HUES48 (cell line): ENCODE measurements around the gene STARD7.

ENCODE experiments used
- H3K27ac ChIP-seq: one replicate; pipeline ENCODE4 v1.7.0; 2013; ENCODE audit warnings: low read depth, low read length, inconsistent platforms
- H3K27me3 ChIP-seq: 2 replicates; pipeline ENCODE4 v1.6.1; 2013; ENCODE audit warnings: mild to moderate bottlenecking, low read length; ENCODE audit not compliant: control insufficient read depth, insufficient read depth
- H3K36me3 ChIP-seq: 2 replicates; pipeline ENCODE4 v1.6.1; 2013; ENCODE audit warnings: low read length; ENCODE audit not compliant: control insufficient read depth, insufficient read depth
- H3K4me1 ChIP-seq: 2 replicates; pipeline ENCODE4 v1.6.1; 2013; ENCODE audit warnings: mild to moderate bottlenecking, low read length; ENCODE audit not compliant: control insufficient read depth, insufficient read depth
- H3K4me3 ChIP-seq: 2 replicates; pipeline ENCODE4 v1.5.1; 2013; ENCODE audit warnings: mild to moderate bottlenecking, low read depth, low read length
- H3K9ac ChIP-seq: 2 replicates; pipeline ENCODE4 v1.6.1; 2013; ENCODE audit warnings: mild to moderate bottlenecking, low read depth, low read length, moderate library complexity
- H3K9me3 ChIP-seq: 2 replicates; pipeline ENCODE4 v1.6.1; 2013; ENCODE audit warnings: low read length; ENCODE audit not compliant: control insufficient read depth, insufficient read depth

The STARD7 gene

GRCh38 chr2:96197546-96198255 lies 10.9 kb downstream of the STARD7 start:
- Histone ChIP-seq H3K4me1 (0 out of 2 replicates have a peak, but pooled peaks cover 6% of the 10 kb centered on the region), H3K9me3 (no peaks in the 10 kb centered on the region), H3K4me3 (no peak overlapping the region), H3K27me3 (no peaks in the 10 kb centered on the region), H3K27ac (no peak overlapping the region), H3K9ac (no peak overlapping the region), H3K36me3 (peaks cover 34% of the 10 kb centered on the region)

GRCh38 chr2:96195410-96196066 lies 13.1 kb downstream of the STARD7 start:
- Histone ChIP-seq H3K27ac (no peak overlapping the region), H3K36me3 (peaks cover 55% of the 10 kb centered on the region), H3K9me3 (no peaks in the 10 kb centered on the region), H3K4me1 (0 out of 2 replicates have a peak, but pooled peaks cover 6% of the 10 kb centered on the region), H3K9ac (no peak overlapping the region), H3K27me3 (no peaks in the 10 kb centered on the region), H3K4me3 (no peak overlapping the region)

DNA sequence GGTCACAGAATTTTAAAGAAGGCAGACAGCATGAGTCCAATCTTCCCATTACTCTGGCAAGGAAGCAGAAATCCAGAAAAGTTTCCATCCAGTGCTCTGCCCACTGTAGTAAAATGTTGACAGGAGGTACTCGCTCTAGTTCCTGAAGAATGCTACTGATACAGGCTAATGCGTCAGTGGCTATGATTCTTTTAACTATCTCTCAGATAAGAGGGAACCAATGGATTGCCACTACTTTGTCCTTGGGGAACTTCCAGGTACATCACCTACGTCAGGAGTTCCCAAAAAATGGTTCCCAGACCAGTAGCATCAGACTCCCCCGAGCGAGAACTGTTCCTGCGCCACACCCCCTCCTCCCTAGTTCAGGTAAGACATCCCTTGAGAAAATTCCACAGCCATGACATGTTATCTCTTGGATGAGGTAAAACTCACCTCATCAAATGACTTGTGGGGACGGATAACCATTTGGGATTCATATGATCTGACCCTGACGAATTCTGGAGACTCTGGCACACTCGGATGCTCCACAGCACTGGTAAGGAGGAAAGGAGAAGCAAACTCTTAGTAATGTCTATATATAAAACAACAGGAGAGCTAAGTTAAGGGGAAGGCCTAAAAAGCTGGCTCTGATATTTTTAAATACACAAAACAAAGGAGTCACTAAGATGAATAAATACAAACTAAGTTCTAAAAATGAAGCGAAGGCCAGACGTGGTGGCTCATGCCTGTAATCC lies 16.5 kb downstream of the STARD7 start:
- H3K4me3 ChIP-seq, result no peak overlapping the region
- no peaks in the 10 kb centered on the region for H3K9me3 ChIP-seq
- peaks cover 78% of the 10 kb centered on the region for H3K36me3 ChIP-seq
- no peak overlapping the region for H3K27ac ChIP-seq
- no peaks in the 10 kb centered on the region for H3K4me1 ChIP-seq
- no peaks in the 10 kb centered on the region for H3K27me3 ChIP-seq
- no peak overlapping the region for H3K9ac ChIP-seq

- no peak overlapping the region for H3K9ac ChIP-seq
- H3K36me3 ChIP-seq, result peaks cover 92% of the 10 kb centered on the region
- no peaks in the 10 kb centered on the region for H3K9me3 ChIP-seq
- H3K27ac ChIP-seq, result no peak overlapping the region
- no peak overlapping the region for H3K4me3 ChIP-seq
- no peaks in the 10 kb centered on the region for H3K4me1 ChIP-seq
- no peaks in the 10 kb centered on the region for H3K27me3 ChIP-seq
Measured at GRCh38 chr2:96188821-96189526, 19.7 kb downstream of the STARD7 start.

- H3K27me3 ChIP-seq, result no peaks in the 10 kb centered on the region
- H3K9ac ChIP-seq, result no peak overlapping the region
- peaks cover 70% of the 10 kb centered on the region for H3K36me3 ChIP-seq
- no peak overlapping the region for H3K4me3 ChIP-seq
- H3K27ac ChIP-seq, result no peak overlapping the region
- no peaks in the 10 kb centered on the region for H3K9me3 ChIP-seq
- H3K4me1 ChIP-seq, result no peaks in the 10 kb centered on the region
Measured at GRCh38 chr2:96186562-96186961, 22.1 kb downstream of the STARD7 start.

DNA sequence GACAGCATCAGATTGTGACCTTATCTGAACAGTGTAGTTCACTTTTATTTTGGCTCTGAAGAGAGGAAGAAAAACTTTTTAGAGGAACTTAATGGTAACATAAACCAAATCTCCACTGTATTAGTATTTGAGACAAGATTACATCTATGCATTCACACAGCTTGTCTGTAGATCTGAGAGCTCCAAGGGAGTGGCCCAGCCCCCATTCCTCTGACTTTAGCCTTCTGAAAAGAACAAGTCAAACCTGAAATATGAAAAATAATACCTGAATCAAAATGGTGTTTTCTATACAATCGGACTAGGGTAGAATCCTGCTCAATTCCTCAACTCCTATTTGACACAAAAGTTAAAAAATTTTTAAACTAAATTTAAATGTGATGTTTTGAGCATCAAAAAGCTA lies 23.1 kb downstream of the STARD7 start:
- Histone ChIP-seq H3K4me3 (no peak overlapping the region), H3K27ac (no peak overlapping the region), H3K27me3 (no peaks in the 10 kb centered on the region), H3K4me1 (no peaks in the 10 kb centered on the region), H3K36me3 (peaks cover 59% of the 10 kb centered on the region), H3K9ac (no peak overlapping the region), H3K9me3 (no peaks in the 10 kb centered on the region)

- Histone ChIP-seq H3K27ac (no peak overlapping the region), H3K27me3 (no peaks in the 10 kb centered on the region), H3K36me3 (peaks cover 54% of the 10 kb centered on the region), H3K9me3 (no peaks in the 10 kb centered on the region), H3K4me3 (no peak overlapping the region), H3K9ac (no peak overlapping the region), H3K4me1 (no peaks in the 10 kb centered on the region)
Measured at GRCh38 chr2:96184989-96185388, 23.6 kb downstream of the STARD7 start.

DNA sequence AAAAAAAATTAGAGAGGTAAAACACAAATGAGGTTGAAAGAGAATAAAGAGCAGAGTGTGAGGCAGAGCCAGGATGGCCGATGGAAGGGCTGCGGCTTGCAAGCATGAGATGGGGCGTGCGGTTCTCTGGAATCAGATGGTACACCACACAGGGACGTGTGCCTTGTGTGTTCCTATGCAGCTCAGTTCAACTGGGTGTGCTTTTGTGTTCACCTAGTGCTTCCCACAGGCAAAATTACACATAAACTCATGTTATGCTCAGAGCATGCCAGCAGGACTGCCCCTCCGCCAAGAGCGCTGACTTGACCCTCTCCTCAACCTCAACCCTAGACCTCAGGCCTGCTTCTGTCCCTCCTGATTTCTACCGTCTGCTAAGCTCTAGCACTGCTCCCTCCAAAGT lies 24.4 kb downstream of the STARD7 start:
- peaks cover 46% of the 10 kb centered on the region for H3K36me3 ChIP-seq
- no peaks in the 10 kb centered on the region for H3K4me1 ChIP-seq
- H3K9me3 ChIP-seq, result no peaks in the 10 kb centered on the region
- no peaks in the 10 kb centered on the region for H3K27me3 ChIP-seq
- H3K27ac ChIP-seq, result no peak overlapping the region
- H3K4me3 ChIP-seq, result no peak overlapping the region
- H3K9ac ChIP-seq, result no peak overlapping the region

GRCh38 chr2:96181529-96181928 lies 27.1 kb downstream of the STARD7 start:
- Histone ChIP-seq H3K4me1 (no peaks in the 10 kb centered on the region), H3K27ac (no peak overlapping the region), H3K27me3 (no peaks in the 10 kb centered on the region)

DNA sequence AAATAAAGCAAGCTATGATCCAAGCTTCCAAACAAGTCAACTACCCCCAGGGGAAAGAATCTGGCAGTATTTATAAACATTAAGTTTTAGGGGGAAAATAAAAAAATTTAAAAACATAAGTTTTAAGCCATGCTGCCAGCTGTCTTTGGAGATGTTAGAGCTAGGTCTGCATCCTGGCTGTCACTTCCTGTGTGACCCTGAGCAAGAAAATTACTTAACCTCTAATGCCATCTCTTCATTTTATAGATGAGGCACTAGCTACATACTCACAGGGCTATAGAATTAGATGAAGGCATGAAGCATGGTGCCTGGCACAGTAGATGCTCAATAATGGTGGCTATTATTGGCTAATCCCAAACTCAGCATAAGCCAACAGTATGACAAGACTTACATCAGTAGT lies 28.1 kb downstream of the STARD7 start:
- H3K4me1 ChIP-seq, result no peaks in the 10 kb centered on the region
- H3K36me3 ChIP-seq, result peaks cover 17% of the 10 kb centered on the region
- no peak overlapping the region for H3K27ac ChIP-seq
- no peak overlapping the region for H3K9ac ChIP-seq
- H3K27me3 ChIP-seq, result no peaks in the 10 kb centered on the region
- H3K9me3 ChIP-seq, result no peaks in the 10 kb centered on the region
- H3K4me3 ChIP-seq, result no peak overlapping the region

More at GRCh38 chr2:96181529-96181928, 27.1 kb downstream of the STARD7 start:
- H3K9me3 ChIP-seq, result no peaks in the 10 kb centered on the region
- peaks cover 27% of the 10 kb centered on the region for H3K36me3 ChIP-seq
- H3K4me3 ChIP-seq, result no peak overlapping the region
- H3K9ac ChIP-seq, result no peak overlapping the region
